GM20000 (cell line): ENCODE measurements around the gene IL17B.

Source experiments
- DNase-seq: peaks from one replicate; pipeline ENCODE4 v3.0.0; 2012; ENCODE audit warnings: low spot score
- TF ChIP-seq, protein P1 (sequence below): IDR thresholded peaks from 2 replicates; pipeline ENCODE4 v1.5.1; 2012; ENCODE audit warnings: mild to moderate bottlenecking, control low read depth; ENCODE audit errors: extremely low read depth, missing control alignments

Gene IL17B

GRCh38 chr5:149423794-149424268, 44.7 kb upstream of the IL17B start:
- TF ChIP-seq, protein P1, sequence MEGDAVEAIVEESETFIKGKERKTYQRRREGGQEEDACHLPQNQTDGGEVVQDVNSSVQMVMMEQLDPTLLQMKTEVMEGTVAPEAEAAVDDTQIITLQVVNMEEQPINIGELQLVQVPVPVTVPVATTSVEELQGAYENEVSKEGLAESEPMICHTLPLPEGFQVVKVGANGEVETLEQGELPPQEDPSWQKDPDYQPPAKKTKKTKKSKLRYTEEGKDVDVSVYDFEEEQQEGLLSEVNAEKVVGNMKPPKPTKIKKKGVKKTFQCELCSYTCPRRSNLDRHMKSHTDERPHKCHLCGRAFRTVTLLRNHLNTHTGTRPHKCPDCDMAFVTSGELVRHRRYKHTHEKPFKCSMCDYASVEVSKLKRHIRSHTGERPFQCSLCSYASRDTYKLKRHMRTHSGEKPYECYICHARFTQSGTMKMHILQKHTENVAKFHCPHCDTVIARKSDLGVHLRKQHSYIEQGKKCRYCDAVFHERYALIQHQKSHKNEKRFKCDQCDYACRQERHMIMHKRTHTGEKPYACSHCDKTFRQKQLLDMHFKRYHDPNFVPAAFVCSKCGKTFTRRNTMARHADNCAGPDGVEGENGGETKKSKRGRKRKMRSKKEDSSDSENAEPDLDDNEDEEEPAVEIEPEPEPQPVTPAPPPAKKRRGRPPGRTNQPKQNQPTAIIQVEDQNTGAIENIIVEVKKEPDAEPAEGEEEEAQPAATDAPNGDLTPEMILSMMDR: no peak
- DNase-seq: no peak

DNA sequence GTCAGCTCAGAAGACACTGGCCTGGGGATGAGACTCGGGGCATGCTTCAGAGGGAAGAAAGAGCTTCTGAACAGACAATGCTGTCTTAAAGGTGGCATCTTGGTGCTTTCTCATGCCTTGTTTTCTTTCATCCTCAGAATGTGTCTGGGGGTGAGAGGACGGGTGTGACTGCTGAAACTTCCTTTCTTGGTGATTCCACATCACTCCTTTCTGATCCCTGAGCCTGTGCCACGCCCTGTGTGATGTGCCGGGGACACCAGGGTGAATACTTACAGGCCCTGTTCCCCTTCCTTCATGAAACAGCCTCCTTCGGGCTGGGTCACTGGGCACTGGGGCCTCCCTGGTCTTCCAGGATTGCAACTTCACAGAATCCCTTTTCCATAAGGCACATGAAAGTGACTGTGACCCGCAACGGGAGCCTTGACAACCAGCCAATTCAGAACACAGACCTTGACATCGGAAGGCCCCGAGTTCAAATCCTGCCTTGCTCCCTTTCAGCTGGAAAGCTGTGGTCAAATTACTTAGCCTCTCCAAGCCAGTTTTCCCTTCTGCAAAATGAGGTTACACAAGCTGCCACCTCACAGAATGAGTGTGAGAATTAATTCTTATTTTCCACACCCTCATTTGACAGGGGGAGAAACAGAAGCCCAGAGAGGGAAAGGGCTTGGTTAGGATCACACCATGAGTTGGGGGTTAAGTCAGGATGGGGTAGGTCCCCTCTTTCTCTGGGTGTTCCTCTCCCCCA, 44.1 kb upstream of the IL17B start:
- TF ChIP-seq, protein P1: no peak
- DNase-seq: no peak

DNA sequence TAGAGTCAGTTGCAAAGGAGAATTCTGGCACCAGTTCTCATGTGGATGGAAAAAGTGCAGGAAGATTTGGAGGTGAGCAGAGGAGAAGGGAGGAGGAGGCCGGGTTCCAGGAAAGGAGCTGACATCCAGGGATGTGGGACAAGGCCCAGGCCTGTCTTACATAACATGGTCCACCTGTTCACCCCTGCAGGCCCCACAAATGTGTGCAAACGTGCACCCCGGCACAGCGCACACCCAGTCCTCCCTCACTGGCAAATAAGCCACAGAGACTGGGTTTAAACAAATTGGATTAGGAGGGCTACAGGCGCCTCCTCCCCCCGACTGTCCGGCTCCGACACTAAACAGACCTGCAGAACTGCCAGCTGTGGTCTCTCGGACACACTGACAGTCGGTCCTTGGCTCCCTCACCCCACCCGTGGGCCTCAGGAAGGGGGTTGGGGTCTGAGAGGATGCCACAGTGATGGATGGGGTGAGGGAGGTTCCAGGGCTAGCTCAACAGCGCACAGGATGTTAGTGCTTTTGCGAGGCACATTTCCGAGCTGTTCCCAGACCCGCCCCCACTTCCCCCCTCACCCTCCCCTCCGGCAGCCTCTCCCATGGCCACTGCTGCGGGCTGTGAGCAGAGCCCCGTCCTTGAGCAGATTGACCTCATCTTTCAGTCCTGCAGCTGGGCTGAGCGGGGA, 43.4 kb upstream of the IL17B start:
- TF ChIP-seq, protein P1: no peak
- no peak for DNase-seq

GRCh38 chr5:149421834-149422233, 42.7 kb upstream of the IL17B start:
- no peak for DNase-seq
- TF ChIP-seq, protein P1: no peak

GRCh38 chr5:149421372-149421685, 42.2 kb upstream of the IL17B start:
- DNase-seq: no peak
- TF ChIP-seq, protein P1: no peak

- no peak for DNase-seq
These were observed 41.7 kb upstream of the IL17B start for GRCh38 chr5:149420545-149421371.

More at GRCh38 chr5:149420545-149421371, 41.7 kb upstream of the IL17B start:
- TF ChIP-seq, protein P1: no peak
